Mesenchymal stem cell (in vitro differentiated cells and primary cell): ENCODE results near the gene UTP18. TPM values are rescaled to one million over a fixed set of nuclear protein-coding genes. Genes with fewer than 3 reads are reported as not detected.

Source experiments
- DNase-seq: peaks from one replicate; pipeline ENCODE4 v3.0.0-alpha.2; 2013
- H2AFZ ChIP-seq: one replicate; pipeline ENCODE4 v1.6.1; 2013; ENCODE audit warnings: low read depth, mild to moderate bottlenecking, control low read depth, inconsistent platforms, low read length, moderate library complexity
- H2AK5ac ChIP-seq: 2 replicates; pipeline ENCODE4 v1.6.1; 2013; ENCODE audit warnings: low read length, moderate library complexity, mild to moderate bottlenecking, inconsistent platforms; ENCODE audit not compliant: severe bottlenecking
- H2BK120ac ChIP-seq: one replicate; pipeline ENCODE4 v1.6.1; 2013; ENCODE audit warnings: low read depth, mild to moderate bottlenecking, inconsistent platforms, low read length, moderate library complexity
- H2BK12ac ChIP-seq, 2 experiments: one replicate each; pipeline ENCODE4 v1.6.1; 2013; ENCODE audit warnings: inconsistent platforms in 2 of 2, low read length in 2 of 2, mild to moderate bottlenecking in 2 of 2, moderate library complexity in 2 of 2, control low read depth in 1 of 2
- H2BK15ac ChIP-seq: one replicate; pipeline ENCODE4 v1.6.1; 2013; ENCODE audit warnings: mild to moderate bottlenecking, low read depth, inconsistent platforms; ENCODE audit not compliant: poor library complexity, severe bottlenecking
- H2BK5ac ChIP-seq: 2 replicates; pipeline ENCODE4 v1.6.1; 2013; ENCODE audit warnings: low read depth, mild to moderate bottlenecking, low read length, control low read depth, inconsistent platforms; ENCODE audit not compliant: poor library complexity, severe bottlenecking
- H3K14ac ChIP-seq, 2 experiments: one replicate each; pipeline ENCODE4 v1.6.1; 2013; ENCODE audit warnings: inconsistent platforms in 2 of 2, low read length in 2 of 2, control low read depth in 1 of 2, mild to moderate bottlenecking in 1 of 2, moderate library complexity in 1 of 2
- H3K18ac ChIP-seq, 2 experiments: one replicate each; pipeline ENCODE4 v1.6.1; 2013; ENCODE audit warnings: inconsistent platforms in 2 of 2, low read length in 2 of 2, control low read depth in 1 of 2, low read depth in 1 of 2, mild to moderate bottlenecking in 1 of 2
- H3K23ac ChIP-seq, 2 experiments: one replicate each; pipeline ENCODE4 v1.6.1; 2013; ENCODE audit warnings: inconsistent platforms in 2 of 2, low read length in 2 of 2, mild to moderate bottlenecking in 2 of 2, moderate library complexity in 2 of 2, control low read depth in 1 of 2
- H3K27ac ChIP-seq: 2 replicates; pipeline ENCODE4 v1.5.1; 2013; ENCODE audit warnings: mild to moderate bottlenecking, moderate library complexity, low read length, control low read depth, inconsistent platforms; ENCODE audit not compliant: poor library complexity, severe bottlenecking
- H3K27me3 ChIP-seq, 2 experiments: 2 replicates each; pipeline versions ENCODE4 v1.6.1 to v1.7.0; 2013; ENCODE audit warnings: low read length in 2 of 2, mild to moderate bottlenecking in 2 of 2, moderate library complexity in 2 of 2, control low read depth in 1 of 2, inconsistent platforms in 1 of 2; ENCODE audit not compliant: control insufficient read depth in 1 of 2, insufficient read depth in 1 of 2
- H3K36me3 ChIP-seq, 2 experiments: 2 replicates each; pipeline versions ENCODE4 v1.6.1 to v1.7.0; 2013; ENCODE audit warnings: low read length in 2 of 2, control low read depth in 1 of 2, inconsistent platforms in 1 of 2, low read depth in 1 of 2, mild to moderate bottlenecking in 1 of 2; ENCODE audit not compliant: insufficient read depth in 2 of 2, control insufficient read depth in 1 of 2
- H3K4ac ChIP-seq, 2 experiments: one replicate each; pipeline ENCODE4 v1.6.1; 2013; ENCODE audit warnings: inconsistent platforms in 2 of 2, low read length in 2 of 2, mild to moderate bottlenecking in 2 of 2, moderate library complexity in 2 of 2, control low read depth in 1 of 2, low read depth in 1 of 2
- H3K4me1 ChIP-seq: 2 replicates; pipeline ENCODE4 v1.6.1; 2013; ENCODE audit warnings: low read depth, low read length, control low read depth; ENCODE audit not compliant: control insufficient read depth, insufficient read depth
- H3K4me2 ChIP-seq: 2 replicates; pipeline ENCODE4 v1.6.1; 2013; ENCODE audit warnings: low read length, mild to moderate bottlenecking, inconsistent platforms; ENCODE audit not compliant: poor library complexity, severe bottlenecking
- H3K4me3 ChIP-seq, 2 experiments: 2 replicates each; pipeline versions ENCODE4 v1.5.1 to v1.7.0; 2013; ENCODE audit warnings: low read length in 2 of 2, mild to moderate bottlenecking in 2 of 2, control low read depth in 1 of 2, low read depth in 1 of 2; ENCODE audit not compliant: insufficient read depth in 1 of 2
- H3K79me1 ChIP-seq: replicated peaks from 2 replicates; pipeline ENCODE4 v1.6.1; 2013; ENCODE audit warnings: mild to moderate bottlenecking, control low read depth, low read length, inconsistent platforms; ENCODE audit not compliant: poor library complexity, severe bottlenecking
- H3K9ac ChIP-seq: 2 replicates; pipeline ENCODE4 v1.7.0; 2013; ENCODE audit warnings: mild to moderate bottlenecking, low read length, moderate library complexity
- H3K9me3 ChIP-seq: 2 replicates; pipeline ENCODE4 v1.7.0; 2013; ENCODE audit warnings: mild to moderate bottlenecking, low read length; ENCODE audit not compliant: control insufficient read depth
- H4K8ac ChIP-seq: one replicate; pipeline ENCODE4 v1.6.1; 2013; ENCODE audit warnings: inconsistent platforms, mild to moderate bottlenecking, low read length, moderate library complexity
- H4K91ac ChIP-seq: one replicate; pipeline ENCODE4 v1.6.1; 2013; ENCODE audit warnings: mild to moderate bottlenecking, low read length, inconsistent platforms
- WGBS: methylation state at CpG from one replicate; pipeline ENCODE4 v1.1.7; 2013; ENCODE audit warnings: mixed read lengths; 5-methylcytosine and 5-hydroxymethylcytosine counted together
- polyA plus RNA-seq, 2 experiments: library from polyadenylated mRNA; stranded (reverse); fragments of 200-250 nt; gene quantifications; one replicate each; pipeline ENCODE4 v1.2.3, GENCODE V29; 2013

UTP18 gene
- polyA plus RNA-seq (2013, experiment 1 of 2): 24.1 TPM
- 26.2 TPM for polyA plus RNA-seq (2013, experiment 2 of 2)

- Histone ChIP-seq H2BK120ac (peak within 1 kb of the TSS; percentile 88), H4K8ac (peak within 1 kb of the TSS; percentile 95), H3K4me1 (peaks cover 8% of the 10 kb centered on the region), H3K27ac (peak within 1 kb of the TSS; percentile 100), H3K36me3 (peaks cover 3 to 27% of the 10 kb centered on the region in 2 experiments), H3K4me3 (peak within 1 kb of the TSS; percentile 95 to 96), H2BK12ac (peak within 1 kb of the TSS in 1 of 2 experiments; percentile 76), H3K4me2 (peak within 1 kb of the TSS; percentile 96), H3K79me1 (peaks cover 8% of the 10 kb centered on the region), H3K14ac (peak within 1 kb of the TSS in 1 of 2 experiments; percentile 61), H3K9ac (peak within 1 kb of the TSS; percentile 97), H2AFZ (peak within 1 kb of the TSS; percentile 81), H3K23ac (peak within 1 kb of the TSS in 1 of 2 experiments; percentile 51), H2AK5ac (no peak within 1 kb of the TSS), H4K91ac (peak within 1 kb of the TSS; percentile 87), H2BK15ac (peak within 1 kb of the TSS; percentile 93), H3K18ac (peak within 1 kb of the TSS; percentile 93 to 99), H3K4ac (peak within 1 kb of the TSS; percentile 82 to 96), H2BK5ac (peak within 1 kb of the TSS; percentile 97), H3K27me3 (no peaks in the 10 kb centered on the region), H3K9me3 (no peaks in the 10 kb centered on the region)
- DNase-seq: peak; percentile 98
- WGBS: under 1% methylated on average over 73 of the region's 93 CpGs
Observed at GRCh38 chr17:51260237-51261023, at the start of gene UTP18. UTP18 (plus strand) TSS chr17:51260546; CDS start chr17:51260585, 39 bp downstream.

- Histone ChIP-seq H2BK120ac (no peak overlapping the region), H4K8ac (no peak overlapping the region)
- 100% methylated on average over 1 of the region's 1 CpG for WGBS
Observed at GRCh38 chr17:51214920-51215319, 45.4 kb upstream of the UTP18 start.

GRCh38 chr17:51217946-51218345 lies 42.4 kb upstream of the UTP18 start:
- Histone ChIP-seq H2BK12ac (no peak overlapping the region), H3K18ac (no peak overlapping the region), H3K4ac (no peak overlapping the region), H3K27ac (no peak overlapping the region), H3K9me3 (no peaks in the 10 kb centered on the region), H2BK15ac (no peak overlapping the region), H3K79me1 (peaks cover 11% of the 10 kb centered on the region), H3K9ac (no peak overlapping the region), H2BK5ac (no peak overlapping the region), H3K23ac (no peak overlapping the region), H4K91ac (no peak overlapping the region), H3K14ac (no peak overlapping the region), H4K8ac (no peak overlapping the region), H3K27me3 (no peaks in the 10 kb centered on the region), H3K4me2 (no peak overlapping the region), H3K4me1 (no peaks in the 10 kb centered on the region), H2BK120ac (no peak overlapping the region), H2AFZ (no peak overlapping the region), H2AK5ac (no peak overlapping the region), H3K4me3 (no peak overlapping the region), H3K36me3 (peaks cover 18 to 88% of the 10 kb centered on the region in 2 experiments)
- WGBS: 100% methylated on average over 1 of the region's 1 CpG
- DNase-seq: no peak

More at GRCh38 chr17:51214920-51215319, 45.4 kb upstream of the UTP18 start:
- Histone ChIP-seq H3K9ac (no peak overlapping the region), H3K27me3 (no peaks in the 10 kb centered on the region), H3K9me3 (no peaks in the 10 kb centered on the region), H2BK15ac (no peak overlapping the region), H3K4ac (no peak overlapping the region), H3K18ac (no peak overlapping the region), H3K79me1 (peaks cover 7% of the 10 kb centered on the region), H3K23ac (no peak overlapping the region), H4K91ac (no peak overlapping the region), H3K36me3 (peaks cover 20 to 76% of the 10 kb centered on the region in 2 experiments), H3K27ac (no peak overlapping the region), H2AK5ac (no peak overlapping the region), H3K4me2 (no peak overlapping the region), H3K4me3 (no peak overlapping the region), H3K14ac (no peak overlapping the region), H2BK12ac (no peak overlapping the region), H2BK5ac (no peak overlapping the region), H3K4me1 (no peaks in the 10 kb centered on the region), H2AFZ (no peak overlapping the region)
- no peak for DNase-seq

GRCh38 chr17:51221322-51221721 lies 39.0 kb upstream of the UTP18 start:
- no peak overlapping the region for H3K23ac ChIP-seq
- H3K4me3 ChIP-seq: no peak overlapping the region
- no peak overlapping the region for H2AFZ ChIP-seq
- H3K4me1 ChIP-seq: no peaks in the 10 kb centered on the region
- H2BK15ac ChIP-seq: no peak overlapping the region
- H4K8ac ChIP-seq: no peak overlapping the region
- no peak overlapping the region for H2BK12ac ChIP-seq
- no peak for DNase-seq
- no peak overlapping the region for H2BK5ac ChIP-seq
- H3K27me3 ChIP-seq: no peaks in the 10 kb centered on the region
- 100% methylated on average over 1 of the region's 4 CpGs for WGBS
- peaks cover 17% of the 10 kb centered on the region for H3K79me1 ChIP-seq
- H3K9me3 ChIP-seq: no peaks in the 10 kb centered on the region
- peaks cover 23 to 65% of the 10 kb centered on the region in 2 experiments for H3K36me3 ChIP-seq
- H2AK5ac ChIP-seq: no peak overlapping the region
- H3K4me2 ChIP-seq: no peak overlapping the region
- H4K91ac ChIP-seq: no peak overlapping the region
- H2BK120ac ChIP-seq: no peak overlapping the region
- H3K9ac ChIP-seq: no peak overlapping the region
- H3K27ac ChIP-seq: no peak overlapping the region
- H3K14ac ChIP-seq: no peak overlapping the region
- H3K4ac ChIP-seq: no peak overlapping the region
- no peak overlapping the region for H3K18ac ChIP-seq
